HG02840 (cell line): ENCODE measurements around the gene MEF2A.
"Not testable (repeated sequence)": the region's sequence is repeated elsewhere in the genome, so short reads cannot be mapped to it uniquely, and the experiment has no call there.

Source experiments
- ATAC-seq: cut with Tn5 transposase; IDR thresholded peaks from one replicate; pipeline ENCODE4 v1.9.1; 2021; ENCODE audit warnings: mild to moderate bottlenecking, moderate library complexity, moderate number of reproducible peaks; ENCODE audit not compliant: unreplicated experiment, low FRiP score

The MEF2A gene

GRCh38 chr15:99749386-99749785, 183.6 kb downstream of the MEF2A start:
- ATAC-seq, result no peak

DNA sequence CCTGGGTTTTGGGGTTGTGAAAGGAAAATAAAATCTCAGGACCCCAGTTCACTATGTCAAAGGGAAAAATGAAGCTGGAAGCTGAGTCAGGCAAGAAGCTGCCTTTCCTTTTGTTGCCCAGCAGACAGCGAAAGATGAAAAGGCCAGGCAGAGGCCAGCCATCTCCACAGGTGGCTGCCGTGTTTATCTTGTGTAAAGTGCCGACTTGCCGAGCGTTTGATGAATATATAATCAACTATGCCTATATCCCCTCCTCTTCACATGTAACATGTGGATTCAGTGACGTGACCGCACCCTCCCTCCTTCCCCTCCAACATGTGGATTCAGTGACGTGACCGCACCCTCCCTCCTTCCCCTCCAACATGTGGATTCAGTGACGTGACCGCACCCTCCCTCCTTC, 184.5 kb downstream of the MEF2A start:
- not testable (repeated sequence) for ATAC-seq

DNA sequence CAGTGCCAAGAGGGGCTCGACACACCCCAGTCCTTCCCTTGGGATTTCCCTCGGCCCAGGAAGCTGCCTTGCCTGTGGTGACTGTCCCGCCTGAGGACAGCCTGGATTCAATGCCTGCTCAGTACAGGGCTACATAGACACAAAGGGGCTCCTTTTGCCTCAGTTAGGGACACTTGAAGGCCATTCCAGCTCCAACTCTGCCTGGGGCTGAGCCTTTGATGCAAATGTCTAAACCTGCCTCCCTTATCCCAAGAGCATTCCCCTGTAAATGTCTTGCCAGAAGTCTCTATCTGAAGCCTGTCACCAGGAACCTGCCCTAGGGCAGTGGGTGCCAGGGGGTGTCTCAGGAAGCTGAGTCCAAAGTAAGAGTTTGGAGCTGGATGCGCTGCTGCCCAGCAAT, 186.8 kb downstream of the MEF2A start:
- no peak for ATAC-seq

DNA sequence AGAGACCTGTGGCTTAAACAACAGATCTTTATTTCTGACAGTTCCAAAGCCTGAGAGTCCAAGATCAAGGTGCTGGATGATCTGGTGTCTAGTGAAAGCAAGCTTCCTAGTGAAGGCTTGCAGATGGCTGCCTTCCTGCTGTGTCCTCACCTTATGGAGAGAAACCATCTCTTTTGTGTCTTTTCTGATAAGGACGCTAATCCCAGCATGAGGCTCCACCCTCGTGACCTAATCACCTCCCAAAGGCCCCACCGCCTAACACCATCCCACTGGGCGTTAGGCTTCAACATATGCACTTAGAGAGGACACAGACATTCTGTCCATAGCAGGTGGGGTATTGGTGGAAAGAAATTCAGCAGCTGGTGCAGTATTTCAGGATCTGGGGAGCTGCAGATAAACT, 187.3 kb downstream of the MEF2A start:
- ATAC-seq, result no peak

- ATAC-seq, result peak; percentile 81
Measured at GRCh38 chr15:99755692-99756409, 190.1 kb downstream of the MEF2A start.

DNA sequence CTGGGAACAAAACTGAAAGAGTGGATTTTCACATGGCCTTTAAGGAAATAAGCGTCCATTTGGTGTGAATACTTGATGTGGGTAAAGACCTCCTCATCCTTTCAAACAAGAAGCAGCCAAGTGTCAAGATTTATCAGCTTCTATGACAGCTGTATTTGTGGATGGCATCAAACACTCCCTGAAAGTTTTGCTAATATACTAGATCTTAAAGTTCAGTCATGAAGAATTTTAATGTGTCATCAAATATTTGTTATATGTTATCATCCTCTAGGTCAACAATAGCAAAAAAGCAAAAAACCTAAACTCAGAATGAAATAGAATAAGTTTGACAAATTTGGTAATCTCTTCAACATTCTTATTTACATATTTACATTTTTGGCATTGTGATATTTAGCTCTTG, 196.5 kb downstream of the MEF2A start:
- no peak for ATAC-seq

DNA sequence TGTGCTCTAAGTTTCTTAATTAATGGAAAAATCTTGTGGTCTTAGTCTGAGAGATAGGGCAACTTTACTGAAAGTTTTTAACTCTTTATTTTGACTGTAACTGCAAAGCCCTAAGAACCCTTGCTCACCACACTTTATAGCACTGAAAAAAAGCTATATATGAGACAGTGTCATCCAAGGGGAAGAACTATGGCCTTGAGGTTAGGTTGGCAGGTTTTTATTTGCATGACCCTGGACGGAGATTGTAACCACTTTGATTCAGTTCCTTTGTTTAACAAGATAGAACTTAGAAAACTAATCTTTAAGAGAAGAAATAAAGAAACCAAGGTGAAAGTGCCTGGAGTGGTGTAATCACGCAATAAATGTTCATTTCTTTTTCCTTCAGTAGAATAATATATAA, 198.0 kb downstream of the MEF2A start:
- no peak for ATAC-seq

DNA sequence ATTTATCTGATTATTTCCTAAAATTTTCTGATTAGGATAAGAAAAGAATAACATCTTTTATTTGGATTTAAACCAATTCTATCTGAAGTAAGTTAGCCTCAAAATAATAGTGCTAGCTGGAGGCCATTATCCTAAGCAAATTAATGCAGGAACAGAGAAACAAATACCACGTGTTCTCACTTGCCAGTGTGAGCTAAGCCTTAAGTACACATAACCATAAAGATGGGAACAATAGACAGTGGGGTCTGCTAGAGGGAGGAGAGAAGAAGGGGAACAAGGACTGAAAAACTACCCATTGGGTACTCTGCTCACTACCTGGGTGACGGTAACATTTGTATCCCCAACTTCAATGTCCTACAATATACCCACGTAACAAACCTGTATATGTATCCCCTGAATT, 198.7 kb downstream of the MEF2A start:
- no peak for ATAC-seq
